OCI-LY1 (cell line): ENCODE results near the gene LAMA4.

Experiments used
- EZH2 ChIP-seq: fragments of 200-600 bp; sonication (generic), shearing (Covaris generic); IDR thresholded peaks from 2 replicates; pipeline ENCODE4 v1.8.0; 2017; ENCODE audit warnings: borderline replicate concordance, mixed run types, mild to moderate bottlenecking, antibody characterized with exemption, low read length, moderate library complexity, mixed read lengths
- TF ChIP-seq, protein P1 (sequence below): fragments of 200-600 bp; sonication (generic), shearing (Covaris generic); IDR thresholded peaks from 2 replicates; pipeline ENCODE4 v1.5.1; 2017; ENCODE audit warnings: mild to moderate bottlenecking, antibody characterized with exemption, low read length, moderate library complexity, mixed read lengths

DNA sequence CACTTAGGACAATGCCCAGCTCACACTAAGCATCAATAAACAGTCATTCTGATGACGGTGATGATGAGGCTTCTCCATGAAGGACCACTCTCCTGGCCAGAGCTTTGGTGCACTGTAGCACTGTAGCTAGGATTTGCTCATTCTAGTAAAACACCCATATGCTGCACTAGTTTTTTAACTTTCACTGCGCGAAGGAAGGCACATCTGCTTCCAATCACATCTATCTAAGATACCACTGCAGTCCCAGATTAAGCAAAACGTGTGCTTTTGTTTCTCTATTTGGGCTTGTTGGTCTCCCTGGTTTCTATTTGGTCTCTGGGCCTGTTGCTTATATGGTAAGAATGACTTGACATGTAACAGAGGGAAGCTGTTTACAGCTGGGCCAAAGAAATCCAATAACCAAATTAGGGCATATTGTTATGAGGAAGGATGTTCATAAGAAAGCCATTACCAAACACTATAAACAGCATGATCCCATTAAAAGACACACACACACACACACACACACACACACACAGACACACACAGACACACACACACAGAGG, 104.6 kb downstream of the LAMA4 start:
- TF ChIP-seq, protein P1, sequence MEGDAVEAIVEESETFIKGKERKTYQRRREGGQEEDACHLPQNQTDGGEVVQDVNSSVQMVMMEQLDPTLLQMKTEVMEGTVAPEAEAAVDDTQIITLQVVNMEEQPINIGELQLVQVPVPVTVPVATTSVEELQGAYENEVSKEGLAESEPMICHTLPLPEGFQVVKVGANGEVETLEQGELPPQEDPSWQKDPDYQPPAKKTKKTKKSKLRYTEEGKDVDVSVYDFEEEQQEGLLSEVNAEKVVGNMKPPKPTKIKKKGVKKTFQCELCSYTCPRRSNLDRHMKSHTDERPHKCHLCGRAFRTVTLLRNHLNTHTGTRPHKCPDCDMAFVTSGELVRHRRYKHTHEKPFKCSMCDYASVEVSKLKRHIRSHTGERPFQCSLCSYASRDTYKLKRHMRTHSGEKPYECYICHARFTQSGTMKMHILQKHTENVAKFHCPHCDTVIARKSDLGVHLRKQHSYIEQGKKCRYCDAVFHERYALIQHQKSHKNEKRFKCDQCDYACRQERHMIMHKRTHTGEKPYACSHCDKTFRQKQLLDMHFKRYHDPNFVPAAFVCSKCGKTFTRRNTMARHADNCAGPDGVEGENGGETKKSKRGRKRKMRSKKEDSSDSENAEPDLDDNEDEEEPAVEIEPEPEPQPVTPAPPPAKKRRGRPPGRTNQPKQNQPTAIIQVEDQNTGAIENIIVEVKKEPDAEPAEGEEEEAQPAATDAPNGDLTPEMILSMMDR, result no peak
- no peak for TF ChIP-seq EZH2
